GM23248 (cell line): ENCODE data around the gene MPZL2.

Experiments used
- EZH2 ChIP-seq: fragments of 200-600 bp; sonication (generic); IDR thresholded peaks from 2 replicates; pipeline ENCODE4 v1.6.1; 2018; ENCODE audit warnings: antibody characterized with exemption, mild to moderate bottlenecking; ENCODE audit not compliant: insufficient read depth, poor library complexity, severe bottlenecking
- EZH2phosphoT487 ChIP-seq: fragments of 200-600 bp; sonication (generic); IDR thresholded peaks from 2 replicates; pipeline ENCODE4 v1.6.1; 2018; ENCODE audit warnings: antibody characterized with exemption, moderate library complexity, mild to moderate bottlenecking, low read depth; ENCODE audit not compliant: insufficient read depth

GRCh38 chr11:118223992-118224391 is 40.1 kb downstream of the MPZL2 start:
- TF ChIP-seq EZH2phosphoT487, result no peak
- TF ChIP-seq EZH2, result no peak
